OCI-LY3 (cell line): ENCODE results near the gene ERP27.

Source experiments
- H2AFZ ChIP-seq: fragments of 200-600, 300-600 bp; shearing (Covaris generic); 2 replicates; pipeline ENCODE4 v1.6.0; 2014; ENCODE audit warnings: antibody characterized with exemption, low read depth, low read length
- H3K27ac ChIP-seq: fragments of 200-600, 300-600 bp; sonication (generic); 2 replicates; pipeline ENCODE4 v1.5.1; 2014; ENCODE audit warnings: mild to moderate bottlenecking, low read length, moderate library complexity, mixed read lengths
- H3K27me3 ChIP-seq: fragments of 200-600, 300-600 bp; sonication (generic); 2 replicates; pipeline ENCODE4 v1.6.1; 2014; ENCODE audit warnings: low read depth, low read length, mixed read lengths
- H3K36me3 ChIP-seq: fragments of 200-600, 300-600 bp; sonication (generic); replicated peaks from 2 replicates; pipeline ENCODE3; 2014; ENCODE audit warnings: low read depth, low read length, mixed read lengths
- H3K4me1 ChIP-seq: fragments of 300-600, 200-600 bp; sonication (generic); 2 replicates; pipeline ENCODE4 v1.6.1; 2014; ENCODE audit warnings: low read length, mixed read lengths
- H3K4me2 ChIP-seq: fragments of 200-600, 300-600 bp; sonication (generic); 2 replicates; pipeline ENCODE4 v1.6.1; 2014; ENCODE audit warnings: low read length, mixed read lengths
- H3K4me3 ChIP-seq: fragments of 300-600, 200-600 bp; sonication (generic); 2 replicates; pipeline ENCODE4 v1.5.1; 2014; ENCODE audit warnings: antibody characterized with exemption, mild to moderate bottlenecking, low read length, moderate library complexity
- H3K79me2 ChIP-seq: fragments of 300-600, 200-600 bp; shearing (Covaris generic); 2 replicates; pipeline ENCODE4 v1.6.1; 2014; ENCODE audit warnings: mild to moderate bottlenecking, low read length, mixed read lengths
- H3K9ac ChIP-seq: fragments of 300-600, 200-600 bp; shearing (Covaris generic); 2 replicates; pipeline ENCODE4 v1.6.0; 2014; ENCODE audit warnings: mild to moderate bottlenecking, low read length, moderate library complexity
- H3K9me3 ChIP-seq: fragments of 200-600, 300-600 bp; shearing (Covaris generic); 2 replicates; pipeline ENCODE4 v1.6.1; 2014; ENCODE audit warnings: low read length, mixed read lengths; ENCODE audit not compliant: insufficient read depth
- H4K20me1 ChIP-seq: fragments of 200-600, 300-600 bp; sonication (generic); 2 replicates; pipeline ENCODE4 v1.6.1; 2016; ENCODE audit warnings: low read length, mixed read lengths; ENCODE audit not compliant: insufficient read depth
- CTCF ChIP-seq: fragments of 200-600, 300-600 bp; sonication (generic); IDR thresholded peaks from 2 replicates; pipeline ENCODE4 v1.5.1; 2014; ENCODE audit warnings: antibody characterized with exemption, low read length, low read depth
- EZH2phosphoT487 ChIP-seq: fragments of 200-600 bp; shearing (Covaris generic); IDR thresholded peaks from 2 replicates; pipeline ENCODE4 v1.6.1; 2018; ENCODE audit warnings: antibody characterized with exemption, mixed run types, low read depth

ERP27 gene

DNA sequence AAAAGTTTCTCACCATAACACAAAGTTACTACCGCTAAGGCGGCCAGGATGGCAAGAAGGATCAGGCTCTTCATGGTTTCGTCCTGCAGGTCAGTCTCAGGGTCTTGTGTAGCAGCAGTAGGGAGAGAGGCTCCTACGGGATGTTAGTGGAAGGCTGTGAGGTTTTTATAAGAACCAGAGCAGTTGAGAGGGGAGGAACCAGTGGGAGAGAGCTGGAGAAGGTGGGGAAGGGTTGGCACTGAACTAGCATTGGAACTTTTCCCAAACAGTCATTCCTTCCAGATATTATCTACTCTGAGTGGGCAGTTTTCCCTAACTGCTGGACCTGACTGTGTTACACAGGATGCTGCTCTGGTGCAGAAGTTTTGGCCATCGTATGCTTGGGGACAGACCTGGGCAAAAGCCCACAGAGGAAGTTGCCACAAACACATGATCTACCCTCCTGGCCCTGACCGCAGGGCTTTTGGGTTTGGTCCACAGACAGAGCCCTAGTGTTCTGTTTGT, 52.6 kb downstream of the ERP27 start, which contains the start of gene MGP:
TSS of gene MGP (minus strand) at position 137 of the 504 bp plus-strand sequence. CDS start at position 74, 63 bp downstream.
- Histone ChIP-seq H4K20me1 (no peaks in the 10 kb centered on the region), H3K79me2 (no peaks in the 10 kb centered on the region), H3K9me3 (no peaks in the 10 kb centered on the region), H3K36me3 (no peaks in the 10 kb centered on the region), H3K4me3 (no peak within 1 kb of the TSS; the same call in 1 of the 2 replicates), H3K27ac (no peak within 1 kb of the TSS), H2AFZ (no peak within 1 kb of the TSS), H3K4me1 (peaks cover 18% of the 10 kb centered on the region), H3K9ac (no peak within 1 kb of the TSS), H3K4me2 (peak within 1 kb of the TSS; percentile 80), H3K27me3 (peaks cover 56% of the 10 kb centered on the region)
- TF ChIP-seq EZH2phosphoT487 (no peak), CTCF (no peak)

DNA sequence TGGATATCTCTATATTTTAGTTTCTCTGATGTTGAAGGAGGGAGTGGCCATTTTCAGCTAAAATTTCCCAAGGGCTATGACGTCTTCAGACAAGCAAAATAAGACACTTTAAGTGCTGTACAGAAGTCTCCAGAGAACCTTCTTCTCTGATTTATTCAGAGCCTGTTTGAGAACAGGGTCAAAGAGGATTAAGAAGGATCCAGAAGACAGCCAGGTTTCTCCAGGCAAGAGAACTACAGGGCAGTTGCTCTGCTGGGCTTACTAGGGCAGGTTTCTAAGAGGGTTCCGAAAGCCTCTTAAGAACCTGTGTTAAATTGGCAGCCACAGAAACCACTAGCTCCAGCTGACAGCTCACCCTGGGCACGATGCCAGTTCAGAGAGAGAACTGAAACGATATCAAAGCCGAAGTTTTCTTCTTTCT, 53.9 kb downstream of the ERP27 start:
- Histone ChIP-seq H3K9me3 (no peaks in the 10 kb centered on the region), H3K4me2 (peak overlapping the region; percentile 80), H3K36me3 (no peaks in the 10 kb centered on the region), H4K20me1 (no peaks in the 10 kb centered on the region), H3K4me3 (peak overlapping the region; percentile 65), H3K79me2 (no peaks in the 10 kb centered on the region), H3K27ac (no peak overlapping the region), H3K9ac (no peak overlapping the region), H3K27me3 (peaks cover 45% of the 10 kb centered on the region), H2AFZ (no peak overlapping the region), H3K4me1 (peaks cover 20% of the 10 kb centered on the region)
- TF ChIP-seq CTCF = no peak
- no peak for TF ChIP-seq EZH2phosphoT487

GRCh38 chr12:14883686-14884085, 54.7 kb downstream of the ERP27 start:
- Histone ChIP-seq H4K20me1 (no peaks in the 10 kb centered on the region), H3K79me2 (no peaks in the 10 kb centered on the region), H3K4me2 (no peak overlapping the region), H3K36me3 (no peaks in the 10 kb centered on the region), H2AFZ (no peak overlapping the region), H3K27me3 (peaks cover 37% of the 10 kb centered on the region), H3K4me3 (no peak overlapping the region), H3K4me1 (peaks cover 20% of the 10 kb centered on the region), H3K27ac (no peak overlapping the region), H3K9me3 (no peaks in the 10 kb centered on the region), H3K9ac (no peak overlapping the region)
- TF ChIP-seq EZH2phosphoT487 = no peak
- TF ChIP-seq CTCF = no peak

DNA sequence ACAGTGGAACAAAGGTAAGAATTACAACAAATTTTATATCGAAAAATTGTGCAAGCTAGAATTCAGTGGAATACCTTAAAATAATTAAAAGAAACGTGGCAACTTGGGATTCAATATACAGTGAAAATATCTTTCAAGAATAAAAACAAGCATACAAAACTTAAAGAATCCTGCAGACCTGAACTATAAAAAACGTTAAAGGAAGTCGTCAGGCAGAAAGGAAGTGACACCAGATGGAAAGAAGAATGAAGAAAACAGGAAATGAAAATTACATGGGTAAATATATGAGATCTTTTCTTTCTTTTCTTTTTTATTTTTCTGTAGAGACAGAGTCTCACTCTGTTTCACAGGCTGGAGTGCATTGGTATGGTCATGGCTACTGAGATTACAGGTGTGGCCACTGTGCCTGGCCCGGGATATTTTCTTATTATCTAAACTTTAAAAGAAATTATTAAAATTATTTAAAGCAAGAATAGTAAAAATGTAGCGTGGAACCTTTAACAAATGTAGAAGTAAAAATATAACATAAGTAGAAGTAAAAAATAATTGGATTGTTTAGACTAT, 57.4 kb downstream of the ERP27 start:
- H3K9ac ChIP-seq = no peak overlapping the region
- H3K4me2 ChIP-seq = no peak overlapping the region
- TF ChIP-seq CTCF (no peak), EZH2phosphoT487 (no peak)
- H3K27me3 ChIP-seq = peaks cover 10% of the 10 kb centered on the region
- no peaks in the 10 kb centered on the region for H3K9me3 ChIP-seq
- peaks cover 20% of the 10 kb centered on the region for H3K4me1 ChIP-seq
- no peak overlapping the region for H2AFZ ChIP-seq
- H3K4me3 ChIP-seq = no peak overlapping the region
- H3K36me3 ChIP-seq = no peaks in the 10 kb centered on the region
- no peaks in the 10 kb centered on the region for H3K79me2 ChIP-seq
- no peak overlapping the region for H3K27ac ChIP-seq
- no peaks in the 10 kb centered on the region for H4K20me1 ChIP-seq
